Neural cell (in vitro differentiated cells): ENCODE data around the gene ADGRB2. TPM values are rescaled to one million over a fixed set of nuclear protein-coding genes. Genes with fewer than 3 reads are reported as not detected.

Experiments used
- H2AFZ ChIP-seq: fragments of 200-600, 300-800 bp; sonication (generic), shearing (Covaris generic); 2 replicates; pipeline ENCODE4 v1.6.0; 2014; ENCODE audit warnings: low read depth, mild to moderate bottlenecking, antibody characterized with exemption, low read length, moderate library complexity
- H3F3A ChIP-seq: fragments of 200-600 bp; shearing (Covaris generic); 2 replicates; pipeline ENCODE4 v1.6.1; 2016; ENCODE audit warnings: mild to moderate bottlenecking, moderate library complexity, mixed read lengths, antibody characterized with exemption, low read length; ENCODE audit not compliant: insufficient read depth, poor library complexity, severe bottlenecking
- H3K27ac ChIP-seq: fragments of 200-600, 300-800 bp; sonication (generic), shearing (Covaris generic); 2 replicates; pipeline ENCODE4 v1.5.1; 2014; ENCODE audit warnings: mild to moderate bottlenecking, low read length, moderate library complexity
- H3K27me3 ChIP-seq: fragments of 300-800, 200-600 bp; sonication (generic), shearing (Covaris generic); 2 replicates; pipeline ENCODE4 v1.6.0; 2014; ENCODE audit warnings: mild to moderate bottlenecking, low read depth, low read length, moderate library complexity; ENCODE audit not compliant: insufficient read depth
- H3K36me3 ChIP-seq: fragments of 300-800, 200-600 bp; sonication (generic), shearing (Covaris generic); 2 replicates; pipeline ENCODE4 v1.5.1; 2014; ENCODE audit warnings: mild to moderate bottlenecking, antibody characterized with exemption, low read length, moderate library complexity; ENCODE audit not compliant: insufficient read depth
- H3K4me2 ChIP-seq: fragments of 300-800, 200-600 bp; sonication (generic), shearing (Covaris generic); 2 replicates; pipeline ENCODE4 v1.6.0; 2014; ENCODE audit warnings: mild to moderate bottlenecking, low read length
- H3K4me3 ChIP-seq: fragments of 300-800, 200-600 bp; sonication (generic), shearing (Covaris generic); 2 replicates; pipeline ENCODE4 v1.5.1; 2014; ENCODE audit warnings: mild to moderate bottlenecking, low read length, moderate library complexity
- H3K79me2 ChIP-seq: fragments of 200-600 bp; shearing (Covaris generic); replicated peaks from 2 replicates; pipeline ENCODE4 v1.6.0; 2014; ENCODE audit warnings: mild to moderate bottlenecking, low read length, moderate library complexity; ENCODE audit not compliant: insufficient read depth
- H3K9ac ChIP-seq: fragments of 300-800, 200-600 bp; sonication (generic), shearing (Covaris generic); 2 replicates; pipeline ENCODE4 v1.6.1; 2016; ENCODE audit warnings: mild to moderate bottlenecking, low read length, mixed read lengths
- H3K9me2 ChIP-seq: fragments of 200-600 bp; shearing (Covaris generic); 2 replicates; pipeline ENCODE4 v1.6.1; 2016; ENCODE audit warnings: mild to moderate bottlenecking, low read length, mixed read lengths; ENCODE audit not compliant: insufficient read depth
- H3K9me3 ChIP-seq: fragments of 200-600, 300-800 bp; sonication (generic), shearing (Covaris generic); 2 replicates; pipeline ENCODE4 v1.6.1; 2016; ENCODE audit warnings: mild to moderate bottlenecking, mixed run types, low read length, moderate library complexity, mixed read lengths
- H4K20me1 ChIP-seq: fragments of 200-600 bp; shearing (Covaris generic); 2 replicates; pipeline ENCODE4 v1.6.1; 2016; ENCODE audit warnings: mild to moderate bottlenecking, mixed run types; ENCODE audit not compliant: insufficient read depth
- CTCF ChIP-seq: fragments of 450-650 bp; IDR thresholded peaks from 2 replicates; pipeline ENCODE4 v1.5.1; 2014; ENCODE audit warnings: antibody characterized with exemption, mild to moderate bottlenecking, moderate library complexity; ENCODE audit not compliant: poor library complexity, severe bottlenecking
- EP300 ChIP-seq: fragments of 450-650 bp; conservative IDR thresholded peaks from 2 replicates; pipeline ENCODE4 v1.6.1; 2014; ENCODE audit warnings: antibody characterized with exemption, mild to moderate bottlenecking, moderate library complexity; ENCODE audit not compliant: poor library complexity, severe bottlenecking
- EZH2 ChIP-seq: fragments of 200-600, 300-800 bp; shearing (Covaris generic), sonication (generic); IDR thresholded peaks from 2 replicates; pipeline ENCODE4 v1.6.1; 2014; ENCODE audit warnings: antibody characterized with exemption, low read length, borderline replicate concordance, mild to moderate bottlenecking; ENCODE audit not compliant: insufficient read depth, poor library complexity, severe bottlenecking
- MXI1 ChIP-seq: fragments of 450-650 bp; conservative IDR thresholded peaks from 2 replicates; pipeline ENCODE4 v1.6.1; 2014; ENCODE audit warnings: antibody characterized with exemption, mild to moderate bottlenecking; ENCODE audit not compliant: poor library complexity, severe bottlenecking
- POLR2AphosphoS5 ChIP-seq: IDR thresholded peaks from 2 replicates; pipeline ENCODE4 v1.6.1; 2012
- RAD21 ChIP-seq: fragments of 450-650 bp; conservative IDR thresholded peaks from 2 replicates; pipeline ENCODE4 v1.6.1; 2014; ENCODE audit warnings: antibody characterized with exemption, mild to moderate bottlenecking, moderate library complexity
- REST ChIP-seq: IDR thresholded peaks from 2 replicates; pipeline ENCODE4 v1.6.1; 2012; ENCODE audit warnings: borderline replicate concordance
- SMC3 ChIP-seq: fragments of 450-650 bp; conservative IDR thresholded peaks from 2 replicates; pipeline ENCODE4 v1.6.1; 2014; ENCODE audit warnings: antibody characterized with exemption, mild to moderate bottlenecking, moderate library complexity; ENCODE audit not compliant: poor library complexity
- TAF1 ChIP-seq: IDR thresholded peaks from 2 replicates; pipeline ENCODE4 v1.6.1; 2012; ENCODE audit warnings: low read depth
- polyA plus RNA-seq: library from polyadenylated mRNA; depleted of rRNA; stranded (reverse); fragments of >200 nt; gene quantifications from 2 replicates; pipeline ENCODE4 v1.2.3, GENCODE V29; 2014

The ADGRB2 gene
- polyA plus RNA-seq, 1 donor from 2014 or later = 45.0 TPM

GRCh38 chr1:31804098-31804497 is 40.0 kb upstream of the ADGRB2 start:
- Histone ChIP-seq H4K20me1 (no peaks in the 10 kb centered on the region), H2AFZ (no peak overlapping the region), H3K4me2 (no peak overlapping the region), H3K79me2 (no peaks in the 10 kb centered on the region), H3K9me2 (no peaks in the 10 kb centered on the region), H3K4me3 (no peak overlapping the region), H3K36me3 (no peaks in the 10 kb centered on the region), H3K27ac (no peak overlapping the region), H3K9me3 (no peaks in the 10 kb centered on the region), H3F3A (no peaks in the 10 kb centered on the region), H3K27me3 (no peaks in the 10 kb centered on the region), H3K9ac (no peak overlapping the region)
- TF ChIP-seq MXI1 (no peak), TAF1 (no peak), CTCF (no peak), EZH2 (no peak), POLR2AphosphoS5 (no peak), SMC3 (no peak), REST (no peak), RAD21 (no peak), EP300 (no peak)

- Histone ChIP-seq H3K27me3 (no peaks in the 10 kb centered on the region), H2AFZ (no peak overlapping the region), H4K20me1 (no peaks in the 10 kb centered on the region), H3K36me3 (no peaks in the 10 kb centered on the region), H3K27ac (no peak overlapping the region), H3K9me2 (no peaks in the 10 kb centered on the region), H3K9ac (no peak overlapping the region), H3K9me3 (no peaks in the 10 kb centered on the region), H3F3A (no peaks in the 10 kb centered on the region), H3K79me2 (no peaks in the 10 kb centered on the region), H3K4me2 (no peak overlapping the region), H3K4me3 (no peak overlapping the region)
- TF ChIP-seq CTCF (no peak), TAF1 (no peak), MXI1 (no peak), REST (no peak)
These were observed 39.5 kb upstream of the ADGRB2 start for GRCh38 chr1:31803610-31804009.
